NCI-H1092 treated with DMSO at 0.1 percent for 48 hours (cell line): ENCODE data around the gene SAT2.

Experiments
- DNase-seq: peaks from one replicate; lab custom pipeline; 2025; lab: John Stamatoyannopoulos, UW

The SAT2 gene

GRCh38 chr17:7590743-7591142 is 36.9 kb downstream of the SAT2 start:
- DNase-seq: no peak

GRCh38 chr17:7589891-7590691 is 37.5 kb downstream of the SAT2 start, which contains the start of gene SOX15:
Gene SOX15, minus strand, starts transcription at chr17:7590094. Its CDS starts 418 bp downstream, at chr17:7589676.
- DNase-seq: no peak

- no peak for DNase-seq
These were observed 38.3 kb downstream of the SAT2 start for GRCh38 chr17:7589204-7589868.

- DNase-seq: no peak
These were observed 38.9 kb downstream of the SAT2 start for GRCh38 chr17:7588553-7589203.

DNA sequence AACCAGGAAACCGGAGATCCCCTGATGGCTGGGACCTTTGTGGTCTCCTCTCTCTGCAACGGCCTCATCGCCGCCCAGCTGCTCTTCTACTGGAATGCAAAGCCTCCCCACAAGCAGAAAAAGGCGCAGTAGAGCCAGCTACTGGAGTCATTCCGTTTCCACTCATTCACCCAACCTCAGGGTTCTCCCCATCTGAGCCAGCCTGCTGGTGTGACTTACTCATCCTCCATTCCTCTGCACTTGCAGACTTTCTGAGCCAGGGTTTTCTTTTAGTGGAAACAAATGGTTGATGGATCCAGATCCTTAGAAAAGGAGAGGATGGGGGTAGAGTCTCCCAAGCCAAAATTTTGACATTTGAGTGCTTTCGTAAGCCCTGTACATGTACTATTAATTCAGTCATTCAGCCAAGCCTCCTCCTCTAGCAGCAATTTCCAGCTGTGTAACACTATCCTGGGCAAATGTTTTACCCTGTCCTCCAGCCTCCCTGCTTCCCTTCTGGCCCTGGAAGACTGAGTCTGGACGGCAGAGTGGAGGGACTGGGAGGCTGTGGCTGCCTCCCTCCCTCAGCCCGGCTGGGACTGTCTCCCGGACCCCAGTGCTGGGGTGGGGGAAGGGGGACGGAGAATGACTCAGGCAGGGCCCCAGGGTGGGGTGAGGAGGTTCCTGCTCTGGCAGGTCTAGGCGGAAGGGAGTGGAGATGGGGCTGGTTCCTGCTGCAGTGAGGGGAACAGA is 40.0 kb downstream of the SAT2 start:
- no peak for DNase-seq

DNA sequence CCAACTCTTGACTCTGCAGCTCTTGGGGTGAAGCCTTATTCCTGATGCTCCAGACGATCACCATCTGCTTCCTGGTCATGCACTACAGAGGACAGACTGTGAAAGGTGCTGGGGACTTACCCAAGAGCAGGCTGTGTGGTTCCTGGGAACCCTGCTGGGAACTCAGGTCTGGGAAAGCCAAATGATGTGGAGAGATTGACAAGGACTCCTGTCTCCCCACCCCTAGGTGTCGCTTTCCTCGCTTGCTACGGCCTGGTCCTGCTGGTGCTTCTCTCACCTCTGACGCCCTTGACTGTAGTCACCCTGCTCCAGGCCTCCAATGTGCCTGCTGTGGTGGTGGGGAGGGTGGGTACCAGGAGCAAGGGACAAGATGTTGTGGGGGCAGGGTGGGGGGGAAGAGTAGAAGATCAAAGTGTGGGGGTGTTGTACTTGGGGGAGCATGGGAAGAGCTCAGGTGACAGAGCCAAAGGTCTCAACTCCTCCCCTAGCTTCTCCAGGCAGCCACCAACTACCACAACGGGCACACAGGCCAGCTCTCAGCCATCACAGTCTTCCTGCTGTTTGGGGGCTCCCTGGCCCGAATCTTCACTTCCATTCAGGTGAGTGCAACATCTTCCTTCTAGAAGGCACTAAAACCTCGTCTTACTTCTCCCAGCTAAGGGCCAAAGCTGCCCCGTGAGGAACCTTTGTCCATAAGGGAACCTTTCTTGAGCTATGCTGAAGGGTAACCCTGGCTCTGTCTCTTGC is 40.8 kb downstream of the SAT2 start:
- no peak for DNase-seq

DNA sequence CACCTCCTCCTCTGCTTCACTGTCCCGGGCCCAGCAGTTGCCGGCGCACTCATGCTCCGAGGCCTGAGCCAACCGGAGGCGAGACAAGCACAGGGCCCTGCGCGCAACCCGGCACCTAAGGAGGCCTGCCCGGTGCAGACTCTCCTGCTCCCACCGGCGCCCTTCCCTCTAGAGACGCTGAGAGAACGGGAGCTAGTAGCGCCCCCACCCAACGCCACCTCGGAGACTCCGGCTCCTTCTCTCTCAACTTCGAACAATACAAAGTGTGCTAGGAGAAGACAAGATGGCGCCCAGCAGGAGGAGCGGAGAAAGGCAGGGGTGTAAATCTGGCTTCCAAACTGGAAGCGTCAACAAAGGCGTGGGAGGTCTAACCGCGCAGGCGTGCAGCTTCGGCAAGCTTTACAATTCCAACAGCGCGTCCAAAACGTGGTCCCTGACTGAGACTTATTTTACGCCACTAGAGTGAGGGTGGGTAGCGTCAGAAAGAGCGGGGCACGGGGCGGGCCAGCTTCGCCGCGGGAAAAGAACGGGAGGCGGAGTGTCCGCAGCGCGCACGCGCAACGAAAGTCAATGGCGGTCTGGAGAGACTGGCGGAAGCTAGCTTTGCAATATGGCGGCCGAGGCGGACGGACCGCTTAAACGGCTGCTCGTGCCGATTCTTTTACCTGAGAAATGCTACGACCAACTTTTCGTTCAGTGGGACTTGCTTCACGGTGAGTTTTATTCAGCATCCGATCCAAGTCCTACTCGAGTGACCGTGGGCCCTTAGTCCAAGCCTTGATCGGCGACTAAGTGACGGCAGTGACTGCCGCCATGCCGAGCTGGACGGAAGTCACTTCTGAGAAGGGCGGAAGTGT is 44.1 kb downstream of the SAT2 start, which contains the start of gene MPDU1:
TSS of gene MPDU1 (plus strand) at position 600 of the 857 bp plus-strand sequence. CDS start at position 611, 11 bp downstream.
- peak; percentile 95 for DNase-seq

- no peak for DNase-seq
These were observed 45.0 kb downstream of the SAT2 start for GRCh38 chr17:7582396-7583252.

DNA sequence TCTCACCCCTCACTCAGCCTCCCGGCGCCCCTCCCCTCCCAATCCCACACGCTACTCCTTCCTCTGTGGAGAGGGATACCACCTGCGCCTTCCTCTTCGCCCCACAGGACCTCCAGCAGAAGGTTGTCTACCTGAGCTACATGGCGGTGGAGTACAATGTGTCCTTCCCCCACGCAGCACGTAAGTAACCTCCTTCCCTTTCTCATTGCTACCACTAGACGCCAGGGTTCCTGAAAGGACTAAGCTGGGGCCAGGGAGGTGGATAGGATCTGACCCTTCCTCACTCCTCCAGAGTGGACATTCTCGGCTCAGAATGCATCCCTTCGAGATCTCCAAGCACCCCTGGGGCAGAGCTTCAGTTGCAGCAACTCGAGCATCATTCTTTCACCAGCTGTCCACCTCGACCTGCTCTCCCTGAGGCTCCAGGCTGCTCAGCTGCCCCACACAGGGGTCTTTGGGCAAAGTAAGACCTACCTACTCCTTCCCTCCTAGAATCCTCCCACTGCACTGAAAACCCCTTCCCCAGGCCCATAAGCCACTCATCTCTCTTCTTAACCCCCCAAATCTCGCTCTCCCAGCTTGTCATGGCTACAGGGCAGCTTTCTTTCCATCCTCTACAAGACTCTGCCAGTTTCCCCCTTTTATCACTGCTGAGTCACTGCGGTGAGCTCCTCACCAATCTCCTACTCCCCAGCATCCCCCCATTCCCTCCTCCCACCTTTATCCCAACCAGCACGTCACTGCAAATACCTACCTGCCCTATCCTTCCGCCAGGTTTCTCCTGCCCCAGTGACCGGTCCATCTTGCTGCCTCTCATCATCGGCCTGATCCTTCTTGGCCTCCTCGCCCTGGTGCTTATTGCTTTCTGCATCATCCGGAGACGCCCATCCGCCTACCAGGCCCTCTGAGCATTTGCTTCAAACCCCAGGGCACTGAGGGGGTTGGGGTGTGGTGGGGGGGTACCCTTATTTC is 46.7 kb downstream of the SAT2 start:
- DNase-seq: no peak

DNA sequence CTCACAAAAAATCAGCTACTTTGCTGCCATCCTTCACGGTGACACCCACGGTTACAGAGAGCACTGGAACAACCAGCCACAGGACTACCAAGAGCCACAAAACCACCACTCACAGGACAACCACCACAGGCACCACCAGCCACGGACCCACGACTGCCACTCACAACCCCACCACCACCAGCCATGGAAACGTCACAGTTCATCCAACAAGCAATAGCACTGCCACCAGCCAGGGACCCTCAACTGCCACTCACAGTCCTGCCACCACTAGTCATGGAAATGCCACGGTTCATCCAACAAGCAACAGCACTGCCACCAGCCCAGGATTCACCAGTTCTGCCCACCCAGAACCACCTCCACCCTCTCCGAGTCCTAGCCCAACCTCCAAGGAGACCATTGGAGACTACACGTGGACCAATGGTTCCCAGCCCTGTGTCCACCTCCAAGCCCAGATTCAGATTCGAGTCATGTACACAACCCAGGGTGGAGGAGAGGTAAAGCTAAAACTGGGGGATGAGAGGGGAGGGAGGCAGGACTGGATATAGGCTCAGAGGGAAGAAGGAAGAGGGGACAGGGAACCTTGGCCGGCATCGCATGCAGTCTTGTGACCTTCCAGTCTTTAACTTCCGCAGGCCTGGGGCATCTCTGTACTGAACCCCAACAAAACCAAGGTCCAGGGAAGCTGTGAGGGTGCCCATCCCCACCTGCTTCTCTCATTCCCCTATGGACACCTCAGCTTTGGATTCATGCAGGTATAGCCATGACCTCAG is 47.6 kb downstream of the SAT2 start:
- no peak for DNase-seq

- no peak for DNase-seq
These were observed 48.4 kb downstream of the SAT2 start, which contains the start of gene CD68 for GRCh38 chr17:7579001-7579833. Gene CD68, plus strand, starts transcription at chr17:7579638. Its CDS starts 40 bp downstream, at chr17:7579678.

DNA sequence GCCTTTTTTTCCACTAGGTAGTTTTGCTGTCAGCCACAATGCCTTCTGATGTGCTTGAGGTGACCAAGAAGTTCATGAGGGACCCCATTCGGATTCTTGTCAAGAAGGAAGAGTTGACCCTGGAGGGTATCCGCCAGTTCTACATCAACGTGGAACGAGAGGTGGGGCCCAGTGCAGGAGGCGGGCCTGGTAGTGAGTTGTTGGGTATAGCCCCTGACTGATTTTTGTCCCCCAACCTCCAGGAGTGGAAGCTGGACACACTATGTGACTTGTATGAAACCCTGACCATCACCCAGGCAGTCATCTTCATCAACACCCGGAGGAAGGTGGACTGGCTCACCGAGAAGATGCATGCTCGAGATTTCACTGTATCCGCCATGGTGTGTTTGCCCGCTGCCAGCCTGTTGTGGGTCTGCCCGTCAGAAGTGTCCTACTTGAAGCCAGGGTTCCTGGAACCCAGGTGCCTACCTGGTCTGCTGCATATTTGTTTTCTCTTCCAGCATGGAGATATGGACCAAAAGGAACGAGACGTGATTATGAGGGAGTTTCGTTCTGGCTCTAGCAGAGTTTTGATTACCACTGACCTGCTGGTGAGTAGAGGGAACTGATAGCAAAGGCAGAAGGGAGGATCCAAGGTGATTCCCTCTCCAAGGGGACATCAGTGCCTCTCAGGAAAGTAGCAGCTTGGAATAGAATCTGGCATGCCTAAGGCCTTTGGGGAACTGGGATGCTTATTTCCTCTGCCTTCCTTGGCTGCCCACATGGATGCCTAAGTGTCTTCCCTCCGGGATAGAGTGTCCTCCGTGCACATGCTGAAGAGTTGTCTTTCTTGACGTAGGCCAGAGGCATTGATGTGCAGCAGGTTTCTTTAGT is 50.1 kb downstream of the SAT2 start:
- no peak for DNase-seq

- no peak for DNase-seq
These were observed 51.1 kb downstream of the SAT2 start for GRCh38 chr17:7576432-7576937.
